Skeletal muscle satellite cell (primary cell): ENCODE measurements around the gene SLC23A3.
A peak's percentile ranks its signal among the peaks of the same experiment; 100 is the strongest.
"Not testable (repeated sequence)": the region's sequence is repeated elsewhere in the genome, so short reads cannot be mapped to it uniquely, and the experiment has no call there.

ENCODE experiments used
- H3K27me3 ChIP-seq: 2 replicates; pipeline ENCODE4 v1.7.0; 2013; ENCODE audit warnings: low read length; ENCODE audit not compliant: control insufficient read depth, insufficient read depth
- H3K36me3 ChIP-seq: 2 replicates; pipeline ENCODE4 v1.7.0; 2013; ENCODE audit warnings: mild to moderate bottlenecking, control low read depth, low read length; ENCODE audit not compliant: insufficient read depth
- H3K4me1 ChIP-seq: 2 replicates; pipeline ENCODE4 v1.7.0; 2013; ENCODE audit warnings: low read length; ENCODE audit not compliant: control insufficient read depth, insufficient read depth
- H3K4me2 ChIP-seq: 2 replicates; pipeline ENCODE4 v1.7.0; 2013; ENCODE audit warnings: mild to moderate bottlenecking, low read length
- H3K4me3 ChIP-seq: 2 replicates; pipeline ENCODE4 v1.7.0; 2013; ENCODE audit warnings: low read length
- H3K9ac ChIP-seq: 2 replicates; pipeline ENCODE4 v1.7.0; 2013; ENCODE audit warnings: mild to moderate bottlenecking, low read depth, low read length, moderate library complexity
- H3K9me3 ChIP-seq: replicated peaks from 2 replicates; pipeline ENCODE4 v1.7.0; 2013; ENCODE audit warnings: mild to moderate bottlenecking, control low read depth, low read length

SLC23A3 gene

GRCh38 chr2:219210196-219210885 lies 40.5 kb upstream of the SLC23A3 start:
- peaks cover 62% of the 10 kb centered on the region for H3K36me3 ChIP-seq
- no peaks in the 10 kb centered on the region for H3K27me3 ChIP-seq
- peaks cover 19% of the 10 kb centered on the region for H3K4me1 ChIP-seq
- no peak overlapping the region for H3K4me3 ChIP-seq
- no peak overlapping the region for H3K9ac ChIP-seq
- H3K4me2 ChIP-seq = no peak overlapping the region
- H3K9me3 ChIP-seq = no peaks in the 10 kb centered on the region

- Histone ChIP-seq H3K9ac (no peak overlapping the region), H3K36me3 (peaks cover 58% of the 10 kb centered on the region), H3K27me3 (no peaks in the 10 kb centered on the region), H3K4me2 (no peak overlapping the region), H3K9me3 (no peaks in the 10 kb centered on the region), H3K4me1 (peaks cover 19% of the 10 kb centered on the region), H3K4me3 (no peak overlapping the region)
Measured at GRCh38 chr2:219209236-219210195, 39.7 kb upstream of the SLC23A3 start.

GRCh38 chr2:219207884-219208740 lies 38.3 kb upstream of the SLC23A3 start:
- H3K9ac ChIP-seq = peak overlapping the region; percentile 53
- no peaks in the 10 kb centered on the region for H3K9me3 ChIP-seq
- H3K4me3 ChIP-seq = peak overlapping the region; percentile 86
- peak overlapping the region; percentile 97 for H3K4me2 ChIP-seq
- H3K27me3 ChIP-seq = no peaks in the 10 kb centered on the region
- H3K4me1 ChIP-seq = peaks cover 19% of the 10 kb centered on the region
- peaks cover 44% of the 10 kb centered on the region for H3K36me3 ChIP-seq

GRCh38 chr2:219207134-219207883 lies 37.5 kb upstream of the SLC23A3 start:
- Histone ChIP-seq H3K9ac (peak overlapping the region; percentile 83), H3K4me2 (peak overlapping the region; percentile 97), H3K36me3 (peaks cover 36% of the 10 kb centered on the region), H3K27me3 (no peaks in the 10 kb centered on the region), H3K4me1 (peaks cover 19% of the 10 kb centered on the region), H3K4me3 (peak overlapping the region; percentile 86), H3K9me3 (no peaks in the 10 kb centered on the region)

DNA sequence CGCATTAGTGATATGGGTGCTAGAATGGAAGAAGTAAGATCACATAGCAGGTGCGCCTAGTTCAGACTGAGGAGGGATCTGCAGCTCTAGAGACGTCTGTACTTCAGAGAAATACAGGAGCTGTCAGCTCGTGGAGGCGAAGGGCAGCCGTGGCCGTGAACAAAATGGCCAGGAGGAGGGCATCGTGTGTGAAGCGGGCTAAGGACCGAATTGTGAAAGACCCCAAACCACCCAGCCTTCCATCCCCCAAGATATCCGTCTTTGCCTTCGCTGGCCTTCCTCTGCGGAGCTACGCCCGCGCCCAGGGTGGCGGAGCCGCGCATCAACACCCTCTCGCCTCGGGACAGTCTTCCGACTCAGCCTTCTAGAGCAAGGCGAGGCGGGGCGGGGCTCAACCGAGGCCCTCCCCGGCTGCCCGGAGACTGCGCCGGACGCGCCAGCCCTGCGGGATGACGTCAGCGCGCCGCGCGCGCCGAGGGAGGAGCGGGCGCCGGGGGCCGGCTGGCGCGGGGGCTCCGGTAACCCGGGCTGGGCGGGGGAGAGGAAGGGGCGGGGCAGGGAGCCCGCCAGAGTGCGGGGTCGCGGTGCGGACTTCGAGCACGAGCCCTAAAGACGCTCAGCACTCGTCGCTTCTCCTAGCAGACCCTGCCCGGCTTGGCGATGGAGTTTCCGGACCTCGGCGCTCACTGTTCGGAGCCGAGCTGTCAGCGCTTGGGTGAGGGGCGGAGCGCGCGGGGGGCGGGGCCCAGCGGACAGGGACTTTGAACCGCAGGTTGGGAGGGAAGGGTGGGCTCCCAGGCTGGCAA lies 36.7 kb upstream of the SLC23A3 start, which contains the start of gene ZFAND2B:
TSS of gene ZFAND2B (plus strand) at position 455 of the 806 bp plus-strand sequence. CDS start at position 661, 206 bp downstream.
- Histone ChIP-seq H3K9ac (peak within 1 kb of the TSS; percentile 83), H3K9me3 (no peaks in the 10 kb centered on the region), H3K4me3 (peak within 1 kb of the TSS; percentile 86), H3K4me1 (peaks cover 19% of the 10 kb centered on the region), H3K36me3 (peaks cover 32% of the 10 kb centered on the region), H3K4me2 (peak within 1 kb of the TSS; percentile 97), H3K27me3 (no peaks in the 10 kb centered on the region)

DNA sequence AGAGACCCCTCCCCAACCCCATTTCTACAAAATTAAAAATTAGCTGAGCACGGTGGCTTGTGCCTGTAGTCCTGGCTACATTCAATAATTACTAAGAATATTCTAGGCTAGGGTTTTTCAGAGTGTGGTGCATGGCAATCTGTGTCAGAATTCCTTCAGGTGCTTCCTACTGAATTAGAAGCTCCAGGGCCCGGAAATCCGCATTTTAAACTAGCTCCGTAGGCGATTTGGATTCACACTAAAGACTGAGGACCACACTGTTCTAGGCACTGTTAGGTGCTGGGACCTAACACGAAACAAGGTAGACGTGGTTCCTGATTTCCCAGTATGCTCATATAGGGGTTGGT lies 36.1 kb upstream of the SLC23A3 start:
- Histone ChIP-seq H3K4me3 (peak overlapping the region; percentile 86), H3K4me2 (peak overlapping the region; percentile 97), H3K9me3 (no peaks in the 10 kb centered on the region), H3K4me1 (peaks cover 19% of the 10 kb centered on the region), H3K27me3 (no peaks in the 10 kb centered on the region), H3K9ac (peak overlapping the region; percentile 83), H3K36me3 (peaks cover 28% of the 10 kb centered on the region)

GRCh38 chr2:219205165-219205538 lies 35.3 kb upstream of the SLC23A3 start:
- Histone ChIP-seq H3K9ac (no peak overlapping the region), H3K9me3 (no peaks in the 10 kb centered on the region), H3K4me3 (no peak overlapping the region), H3K27me3 (peaks cover 4% of the 10 kb centered on the region), H3K4me2 (no peak overlapping the region), H3K4me1 (peaks cover 19% of the 10 kb centered on the region), H3K36me3 (peaks cover 20% of the 10 kb centered on the region)

GRCh38 chr2:219204425-219205164 lies 34.8 kb upstream of the SLC23A3 start:
- Histone ChIP-seq H3K9me3 (no peaks in the 10 kb centered on the region), H3K9ac (no peak overlapping the region), H3K4me3 (no peak overlapping the region), H3K4me1 (peaks cover 19% of the 10 kb centered on the region), H3K4me2 (no peak overlapping the region), H3K27me3 (peaks cover 6% of the 10 kb centered on the region), H3K36me3 (peaks cover 15% of the 10 kb centered on the region)

GRCh38 chr2:219201331-219201730 lies 31.5 kb upstream of the SLC23A3 start:
- not testable (repeated sequence) for H3K4me1 ChIP-seq, H3K9me3 ChIP-seq, H3K36me3 ChIP-seq, H3K9ac ChIP-seq, H3K4me2 ChIP-seq, H3K4me3 ChIP-seq
- H3K27me3 ChIP-seq = peaks cover 14% of the 10 kb centered on the region
